HG02610 (cell line): Measurements from ENCODE around the gene MYRF.

Source experiments
- ATAC-seq: cut with Tn5 transposase; IDR thresholded peaks from one replicate; pipeline ENCODE4 v1.9.1; 2021; ENCODE audit warnings: mild to moderate bottlenecking, moderate library complexity; ENCODE audit not compliant: unreplicated experiment

MYRF gene

GRCh38 chr11:61738776-61739175 lies 13.7 kb upstream of the MYRF start:
- no peak for ATAC-seq

GRCh38 chr11:61739413-61739812 lies 13.0 kb upstream of the MYRF start:
- ATAC-seq: no peak

- ATAC-seq: no peak
Observed at GRCh38 chr11:61739966-61740365, 12.5 kb upstream of the MYRF start.

- no peak for ATAC-seq
Observed at GRCh38 chr11:61742391-61742790, 10.0 kb upstream of the MYRF start.

- no peak for ATAC-seq
Observed at GRCh38 chr11:61743486-61744095, 8.8 kb upstream of the MYRF start.

GRCh38 chr11:61744181-61744580 lies 8.3 kb upstream of the MYRF start:
- no peak for ATAC-seq

GRCh38 chr11:61744609-61745156 lies 7.8 kb upstream of the MYRF start:
- ATAC-seq: no peak

GRCh38 chr11:61745781-61746441 lies 6.5 kb upstream of the MYRF start:
- ATAC-seq: no peak

GRCh38 chr11:61746442-61747191 lies 5.8 kb upstream of the MYRF start:
- ATAC-seq: no peak

- ATAC-seq: no peak
Observed at GRCh38 chr11:61747192-61747966, 5.1 kb upstream of the MYRF start.

GRCh38 chr11:61747967-61748285 lies 4.5 kb upstream of the MYRF start:
- no peak for ATAC-seq

GRCh38 chr11:61749591-61750217 lies 2.7 kb upstream of the MYRF start:
- ATAC-seq: no peak

- ATAC-seq: no peak
Observed at GRCh38 chr11:61750631-61751273, 1.7 kb upstream of the MYRF start.

- no peak for ATAC-seq
Observed at GRCh38 chr11:61751384-61751783, 1.1 kb upstream of the MYRF start.

- no peak for ATAC-seq
Observed at GRCh38 chr11:61752925-61753521, 587 bp downstream of the MYRF start.

- ATAC-seq: no peak
Observed at GRCh38 chr11:61753672-61754071, 1.2 kb downstream of the MYRF start.

GRCh38 chr11:61754534-61755482 lies 2.4 kb downstream of the MYRF start:
- no peak for ATAC-seq

GRCh38 chr11:61756147-61756451 lies 3.7 kb downstream of the MYRF start:
- ATAC-seq: no peak
